ENCODE measurements around the gene AP2B1.
"Not testable (repeated sequence)": the region's sequence is repeated elsewhere in the genome, so short reads cannot be mapped to it uniquely, and the experiment has no call there.

Gene AP2B1
- total RNA-seq, result 114 to 247 (median 190) reads per million in 3 experiments

DNA sequence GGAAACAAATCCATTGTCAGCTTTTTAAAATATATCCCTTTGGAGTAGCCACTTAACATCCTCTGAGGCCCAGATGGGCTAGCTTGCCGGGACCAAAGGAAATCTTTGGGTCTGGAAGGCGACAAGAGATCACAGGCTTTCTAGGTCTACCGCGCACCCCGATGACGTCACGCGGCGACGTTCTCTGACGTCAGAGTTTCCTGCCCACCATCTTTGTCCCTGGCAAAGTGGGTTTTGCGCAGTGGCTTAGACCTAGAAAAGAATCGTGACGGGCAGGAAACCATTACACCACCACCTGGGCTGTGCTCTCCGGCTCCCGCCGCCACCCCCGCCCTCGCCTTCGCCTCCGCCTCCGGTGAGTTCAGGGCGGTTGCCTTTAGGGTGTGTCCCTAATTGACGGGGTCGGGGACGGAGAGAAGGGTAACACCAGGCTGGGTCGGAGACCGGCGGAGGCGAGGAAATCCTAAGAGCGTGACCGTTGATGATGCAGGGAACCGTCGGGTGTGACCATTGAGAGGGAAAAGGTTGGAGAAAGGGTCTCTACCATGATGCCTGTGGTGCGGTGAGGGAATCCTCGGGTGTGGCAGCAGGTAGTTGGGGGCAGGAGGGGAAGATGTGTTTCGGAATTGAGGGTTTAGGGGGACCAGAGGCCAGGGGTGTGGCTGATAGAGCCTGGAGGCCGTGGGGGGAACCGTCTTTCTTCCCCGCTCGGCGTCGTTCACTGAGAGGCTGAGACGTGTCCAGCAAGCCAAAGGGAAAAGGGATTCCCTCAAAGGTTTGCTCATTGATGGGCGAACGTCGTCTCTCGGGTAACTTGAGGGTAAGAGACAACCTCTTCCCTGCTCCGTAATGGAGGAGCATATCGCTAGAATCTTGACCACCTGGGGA lies at the start of gene AP2B1:
TSS of gene AP2B1 (plus strand) at position 249 of the 888 bp plus-strand sequence. CDS start 6,709 bp downstream, outside the sequence.
- DNase-seq, result peak; percentile 98

DNA sequence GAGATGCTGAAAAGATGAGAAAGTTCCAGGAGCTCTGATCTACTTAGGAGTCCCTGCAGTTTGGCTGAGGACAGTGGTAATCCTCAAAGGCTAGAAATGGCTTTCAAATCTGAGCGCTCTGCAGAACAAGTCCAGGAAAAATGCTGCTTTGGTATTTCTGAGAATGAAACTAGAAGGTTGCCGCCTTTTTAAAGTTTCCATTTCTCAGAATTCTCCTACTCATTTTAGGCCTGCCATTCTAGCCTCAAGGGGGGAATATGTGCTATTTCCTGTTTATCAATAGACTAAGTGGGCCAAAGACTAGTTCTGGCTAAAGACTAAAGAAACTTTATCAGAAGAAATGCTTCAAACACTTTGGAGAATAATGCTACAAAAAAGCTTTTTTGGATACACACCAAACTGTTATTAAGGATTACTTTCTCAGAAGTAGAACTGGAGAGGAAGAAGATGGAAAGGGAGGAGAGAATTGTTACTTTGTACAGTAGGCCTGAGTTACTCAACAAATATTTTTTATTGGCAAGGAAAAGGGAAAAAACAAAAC lies 49.5 kb upstream of the AP2B1 start, which contains the start of gene SLFN12L:
TSS of gene SLFN12L (minus strand) at position 78 of the 541 bp plus-strand sequence. CDS start 15,314 bp downstream, outside the sequence.
- DNase-seq, result peak; percentile 40

DNA sequence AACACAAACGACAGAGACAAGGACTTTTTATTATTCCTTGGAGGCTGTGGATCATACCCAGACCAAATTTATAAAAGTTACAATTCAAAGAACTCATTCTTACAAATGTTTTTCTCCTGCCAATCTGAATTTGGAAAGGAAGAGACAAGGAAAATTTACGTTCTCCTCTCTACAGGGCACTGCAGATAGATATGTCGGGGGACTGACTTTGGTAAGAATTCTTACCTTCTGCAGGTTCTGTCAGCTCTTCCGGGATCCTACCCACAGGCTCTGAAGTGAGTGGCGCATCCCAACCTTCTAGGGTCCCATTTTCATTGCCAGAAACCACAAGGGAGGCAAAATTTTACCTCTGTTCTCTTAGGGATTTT lies 47.5 kb upstream of the AP2B1 start:
- DNase-seq, result no peak

DNA sequence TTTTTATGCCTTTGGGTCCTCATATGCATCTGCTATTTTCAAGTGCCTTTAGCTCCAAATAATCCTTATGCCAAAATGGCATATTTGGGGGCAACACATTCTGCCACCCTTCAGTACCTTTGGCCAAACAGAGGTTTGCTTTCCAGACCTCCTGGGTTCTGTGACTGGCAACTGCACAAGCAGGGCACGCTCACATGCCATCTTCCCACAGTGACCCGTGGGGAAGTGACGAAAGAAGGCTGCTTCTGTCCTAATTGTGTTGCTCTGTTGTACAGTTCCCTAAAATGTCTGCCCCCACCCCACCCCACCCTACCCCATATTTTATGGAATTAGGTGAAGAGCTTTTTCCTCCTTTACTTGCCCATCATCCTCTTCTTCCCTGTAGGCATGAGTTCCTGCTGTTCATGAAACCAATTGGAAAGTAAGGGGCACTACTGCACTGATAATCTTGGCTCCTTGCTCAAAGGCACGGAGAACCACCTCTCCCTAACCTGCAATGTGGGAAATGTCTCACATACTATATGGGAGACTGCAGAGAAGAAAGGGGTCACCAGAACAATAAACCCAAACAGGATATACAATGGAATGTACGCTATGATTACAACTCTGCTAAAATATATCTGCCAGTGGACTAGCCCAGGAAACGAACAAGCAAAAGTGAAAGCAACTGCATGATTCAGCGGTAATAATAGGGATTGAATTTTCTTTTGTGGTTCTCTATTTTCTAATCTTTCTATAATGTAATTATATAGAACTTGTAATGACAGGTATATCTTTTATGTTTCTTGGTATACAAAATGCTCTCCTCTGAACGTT lies 46.3 kb upstream of the AP2B1 start:
- peak; percentile 50 for DNase-seq

DNA sequence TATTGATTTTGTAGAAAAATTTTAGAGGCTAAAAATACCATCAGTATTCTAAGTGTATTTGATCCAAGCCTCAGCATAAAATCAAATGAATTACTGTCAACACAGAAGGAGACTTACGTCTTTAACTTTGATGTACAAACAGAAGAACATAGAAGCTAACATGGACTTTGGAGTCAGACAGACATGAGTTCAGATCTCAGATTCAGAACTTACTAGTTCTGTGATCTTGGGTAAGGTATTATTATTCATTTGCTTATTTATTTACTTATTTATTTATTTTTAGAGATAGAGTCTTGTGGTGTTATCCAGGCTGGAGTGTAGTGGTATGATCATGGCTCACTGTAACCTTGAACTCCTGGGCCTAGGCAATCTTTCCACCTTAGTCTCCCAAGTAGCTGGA lies 45.7 kb upstream of the AP2B1 start:
- no peak for DNase-seq

DNA sequence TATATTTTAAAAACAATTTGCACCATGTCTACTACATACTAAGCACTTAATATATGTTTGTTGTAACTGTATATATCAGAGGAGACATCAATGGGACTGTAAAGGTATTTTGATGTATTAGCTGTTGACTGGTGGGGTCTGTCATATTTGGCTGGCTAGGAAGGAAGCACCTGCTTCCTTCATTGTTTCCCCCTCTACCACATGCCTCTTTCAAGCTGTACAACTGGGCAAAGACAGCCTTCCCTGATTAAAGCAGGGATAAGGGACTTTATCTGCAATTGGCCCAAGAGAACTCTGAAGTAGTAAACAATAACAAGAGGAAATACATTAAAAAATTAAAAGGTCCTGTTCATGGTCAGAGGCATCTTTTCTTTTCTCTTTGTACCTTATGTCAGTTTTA lies 44.1 kb upstream of the AP2B1 start:
- DNase-seq, result no peak

DNA sequence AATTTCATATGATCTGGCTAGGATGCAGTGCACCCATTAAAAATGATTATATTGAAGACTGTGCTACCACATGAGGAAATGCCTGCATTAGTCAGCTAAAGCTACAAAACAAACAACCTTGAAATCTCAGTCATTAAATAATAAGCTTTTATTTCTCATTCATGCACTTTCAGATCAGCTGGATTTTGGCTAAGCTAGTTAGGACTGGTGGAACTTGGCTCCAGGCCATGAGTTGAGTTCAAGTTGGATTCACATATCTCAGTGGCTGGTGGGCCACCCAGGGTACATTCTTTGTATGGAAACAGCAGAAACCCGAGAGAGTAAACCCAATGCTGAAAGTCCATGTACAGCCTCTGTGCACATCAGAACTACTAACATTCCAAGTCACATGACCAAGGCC lies 43.3 kb upstream of the AP2B1 start:
- no peak for DNase-seq

DNA sequence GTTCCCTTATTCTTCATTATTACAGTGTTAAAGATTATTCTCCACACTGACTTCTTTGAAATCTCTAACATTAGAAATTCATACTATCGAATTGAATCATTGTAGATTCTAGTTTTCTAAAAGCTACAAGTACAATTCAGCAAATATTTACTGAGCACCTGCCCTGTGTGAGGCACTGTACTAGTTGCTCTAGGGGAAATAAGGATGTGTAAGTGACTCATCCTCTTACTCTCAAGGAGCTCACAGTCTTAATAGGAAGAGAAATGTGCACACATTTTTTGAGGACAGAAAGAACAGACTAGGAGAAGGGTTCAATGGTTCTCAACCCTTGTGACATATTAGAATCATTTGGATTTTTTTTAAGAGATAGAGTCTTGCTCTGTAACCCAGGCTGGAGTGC lies 42.0 kb upstream of the AP2B1 start:
- no peak for DNase-seq

DNA sequence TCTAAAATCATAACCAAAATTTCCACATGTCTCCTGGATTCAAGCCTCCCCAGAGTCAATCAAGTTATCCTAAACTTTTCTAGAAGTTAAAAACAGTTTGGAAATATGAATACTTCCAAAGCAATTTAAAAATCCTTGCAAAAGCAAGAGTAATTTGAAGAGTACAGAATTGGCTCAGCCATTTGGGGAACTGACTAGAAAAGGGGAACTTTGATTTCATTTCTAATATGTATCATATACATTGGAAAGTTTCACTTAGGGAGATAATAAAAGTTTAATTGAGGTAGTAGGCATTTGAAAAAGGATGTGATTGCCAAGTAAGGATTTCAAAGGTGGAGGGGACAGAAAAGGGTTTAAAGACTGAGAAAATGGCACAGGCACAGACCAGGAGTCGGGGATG lies 40.6 kb upstream of the AP2B1 start:
- no peak for DNase-seq

DNA sequence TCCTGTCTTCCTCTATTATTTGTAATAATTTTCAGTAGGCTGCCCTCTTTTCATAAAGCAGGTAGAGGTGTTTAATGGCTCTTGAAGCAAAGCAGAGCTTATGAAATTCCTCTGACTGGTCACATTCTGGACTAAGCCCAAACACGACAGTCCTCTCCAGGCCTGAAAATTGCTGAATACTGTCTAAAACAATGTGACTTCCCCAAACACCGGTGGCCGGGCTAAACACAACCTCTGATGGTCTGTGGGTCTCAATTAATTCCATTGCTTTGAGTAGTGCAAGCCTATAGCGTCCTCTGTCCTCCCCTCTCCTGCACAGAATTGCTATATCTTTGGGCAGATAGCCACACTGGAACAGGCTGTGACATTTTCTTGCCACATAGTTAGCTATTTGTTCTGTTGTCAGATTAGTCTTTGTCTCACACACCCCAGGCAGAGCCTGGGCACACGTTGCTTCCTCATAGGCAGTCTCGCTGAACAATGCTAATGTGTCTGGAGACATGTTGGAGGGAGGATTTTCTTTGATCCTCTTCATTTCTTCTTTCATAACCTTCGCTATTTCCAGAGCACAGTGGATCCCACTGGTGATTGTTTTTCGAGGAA lies 38.8 kb upstream of the AP2B1 start:
- no peak for DNase-seq

DNA sequence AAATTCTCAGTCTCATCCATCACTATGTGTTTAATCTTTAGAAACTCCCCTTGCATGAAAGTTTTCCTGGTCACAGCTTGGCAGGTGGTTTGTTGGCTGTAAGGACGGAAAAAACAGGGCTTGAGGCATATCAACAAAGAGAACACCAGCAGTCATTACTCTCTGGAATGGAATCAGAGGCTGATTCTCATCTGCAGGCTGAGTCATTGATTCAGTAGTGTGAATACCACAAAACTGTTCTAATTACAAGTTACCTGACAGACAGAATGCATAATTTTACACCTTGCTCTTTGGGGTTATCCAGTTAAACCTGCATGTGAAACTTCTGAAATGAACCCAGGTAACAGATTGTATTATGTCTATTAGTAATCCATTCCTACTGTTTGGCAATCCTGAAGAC lies 38.1 kb upstream of the AP2B1 start:
- no peak for DNase-seq

DNA sequence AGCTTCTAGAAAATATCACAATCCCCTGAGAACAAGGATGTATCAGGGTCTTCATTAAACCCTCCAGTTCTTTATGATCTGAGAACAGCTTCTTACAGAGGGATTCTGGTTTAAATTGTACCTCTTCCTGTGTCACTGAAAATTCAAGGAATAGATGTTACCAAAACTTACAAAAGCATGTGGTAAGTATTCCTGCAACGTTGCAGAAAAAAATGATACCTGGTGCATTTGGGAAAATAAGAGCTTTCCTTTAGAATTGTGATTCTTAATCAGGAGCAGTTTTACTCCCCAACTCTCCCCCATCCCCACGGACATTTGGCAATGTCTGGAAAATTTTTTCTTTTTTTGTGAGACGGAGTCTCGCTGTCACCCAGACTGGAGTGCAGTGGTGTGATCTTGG lies 33.8 kb upstream of the AP2B1 start:
- no peak for DNase-seq

DNA sequence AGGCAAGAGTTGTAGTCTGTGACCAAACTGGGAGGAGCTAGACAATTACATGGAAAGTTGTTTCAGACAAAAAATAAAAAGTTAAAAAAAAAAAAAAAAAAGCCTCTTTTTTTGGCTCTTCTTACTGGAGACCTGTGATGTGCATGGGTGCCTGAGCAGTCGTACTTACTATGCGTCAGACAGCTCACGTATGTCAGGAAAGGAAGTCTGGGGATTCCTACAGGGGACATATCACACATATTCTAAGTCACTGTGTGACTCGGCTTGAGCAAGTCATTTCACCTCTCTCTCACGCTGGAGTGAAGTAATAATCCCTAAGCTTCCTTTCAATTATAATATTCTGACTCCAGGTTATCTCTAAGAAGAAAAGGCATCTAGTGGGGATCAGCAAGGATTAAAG lies 32.5 kb upstream of the AP2B1 start:
- DNase-seq, result no peak

DNA sequence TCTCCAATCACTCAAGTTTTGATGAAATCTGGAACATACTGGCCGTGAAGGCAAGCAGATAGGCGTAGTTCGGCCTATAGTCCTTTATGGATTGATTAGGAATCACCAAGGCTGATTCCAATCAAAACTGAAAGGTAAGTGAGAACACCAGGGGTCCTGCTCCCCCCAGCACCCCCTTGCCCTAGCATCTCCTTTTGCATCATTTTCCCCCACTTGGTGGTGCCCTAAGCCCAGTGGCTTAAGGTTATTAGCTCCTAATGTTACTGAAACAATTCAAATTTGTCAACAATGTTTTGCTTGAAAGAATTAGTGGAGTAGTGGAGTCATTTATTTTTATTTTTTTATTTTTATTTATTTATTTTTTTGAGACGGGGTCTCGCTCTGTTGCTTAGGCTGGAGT lies 31.4 kb upstream of the AP2B1 start:
- DNase-seq, result no peak

DNA sequence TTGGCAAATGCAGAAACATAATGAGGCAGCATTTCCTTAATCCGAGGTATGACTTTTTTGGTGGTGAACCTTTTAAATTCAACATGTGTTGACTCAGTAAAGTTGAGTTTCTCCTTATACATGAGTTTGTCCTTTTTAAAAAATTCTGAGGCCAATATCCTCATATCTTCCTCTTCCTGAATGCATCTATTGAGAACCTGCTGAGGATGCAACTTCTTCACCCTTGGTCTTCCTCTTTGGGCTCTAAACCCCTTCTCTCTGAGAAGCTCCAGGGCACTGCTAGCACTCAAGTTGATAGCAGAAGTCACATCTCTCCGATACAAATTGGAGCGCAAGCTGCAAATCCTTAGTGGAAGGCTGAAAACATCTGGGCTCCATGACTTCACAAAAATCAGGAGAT lies 29.8 kb upstream of the AP2B1 start:
- DNase-seq, result no peak

DNA sequence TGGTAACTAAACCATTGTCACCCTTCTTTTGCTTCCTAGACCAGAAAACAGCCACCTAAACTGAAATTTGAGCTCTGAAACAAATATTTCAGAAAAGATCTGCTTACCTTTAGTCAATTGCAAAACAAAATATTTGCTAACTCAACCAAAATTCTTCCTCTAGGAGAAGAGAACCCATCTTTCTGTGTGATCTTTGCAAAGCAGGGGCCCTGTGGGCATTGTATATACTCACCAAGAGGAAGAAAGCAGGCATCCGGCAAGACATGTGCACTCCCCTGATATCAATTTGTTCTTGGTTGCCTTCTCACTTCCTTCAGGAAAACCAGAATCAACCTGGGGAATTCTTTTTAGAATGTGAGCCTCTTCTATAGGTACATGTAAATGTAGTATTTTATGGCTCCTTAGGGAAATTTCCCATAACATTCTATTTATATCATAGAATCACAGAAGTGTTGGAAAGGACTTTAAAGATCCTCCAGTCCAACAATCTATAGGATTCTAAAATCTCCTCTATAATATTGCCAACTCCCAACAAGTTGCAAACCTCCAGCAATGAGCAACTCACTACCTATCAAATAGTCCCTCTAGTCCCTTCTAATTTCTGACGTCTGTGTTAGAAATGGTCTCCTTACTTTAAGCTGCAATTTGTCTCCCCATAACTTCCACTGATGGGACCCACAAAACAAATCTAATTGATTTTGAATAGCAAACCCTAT lies 27.5 kb upstream of the AP2B1 start:
- no peak for DNase-seq

DNA sequence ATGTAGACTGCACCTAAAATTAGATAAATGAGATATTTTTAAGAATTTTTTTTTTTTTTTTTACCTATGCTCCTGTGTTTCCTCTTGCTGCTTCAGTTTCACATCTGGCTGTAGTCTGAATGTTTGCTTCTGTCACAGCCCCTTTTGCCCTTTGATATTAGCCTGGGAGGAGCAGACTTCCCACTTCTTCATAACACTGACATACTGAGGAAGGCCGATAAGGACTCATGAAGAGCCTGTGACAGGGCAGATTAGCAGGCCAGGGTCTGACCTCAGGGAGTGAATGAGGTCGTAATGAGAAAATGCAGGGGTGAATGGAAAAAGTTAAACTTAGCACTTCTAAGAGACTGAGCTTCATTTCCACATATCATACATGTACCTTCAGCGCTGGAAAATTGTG lies 26.4 kb upstream of the AP2B1 start, which contains the start of gene SLFN14:
TSS of gene SLFN14 (minus strand) at position 117 of the 400 bp plus-strand sequence. CDS start 2,757 bp downstream, outside the sequence.
- DNase-seq, result no peak

DNA sequence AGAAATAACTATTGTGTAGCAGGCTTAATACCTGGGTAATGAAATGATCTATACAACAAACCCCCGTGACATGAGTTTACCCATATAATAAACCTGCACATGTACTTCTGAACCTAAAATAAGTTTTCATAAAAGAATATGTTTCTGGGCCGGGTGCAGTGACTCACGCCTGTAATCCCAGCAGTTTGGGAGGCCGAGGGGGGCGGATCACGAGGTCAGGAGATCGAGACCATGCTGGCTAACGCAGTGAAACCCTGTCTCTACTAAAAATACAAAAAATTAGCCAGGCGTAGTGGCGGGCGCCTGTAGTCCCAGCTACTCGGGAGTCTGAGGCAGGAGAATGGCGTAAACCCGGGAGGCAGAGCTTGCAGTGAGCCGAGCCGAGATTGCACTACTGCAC lies 23.9 kb upstream of the AP2B1 start:
- not testable (repeated sequence) for DNase-seq

DNA sequence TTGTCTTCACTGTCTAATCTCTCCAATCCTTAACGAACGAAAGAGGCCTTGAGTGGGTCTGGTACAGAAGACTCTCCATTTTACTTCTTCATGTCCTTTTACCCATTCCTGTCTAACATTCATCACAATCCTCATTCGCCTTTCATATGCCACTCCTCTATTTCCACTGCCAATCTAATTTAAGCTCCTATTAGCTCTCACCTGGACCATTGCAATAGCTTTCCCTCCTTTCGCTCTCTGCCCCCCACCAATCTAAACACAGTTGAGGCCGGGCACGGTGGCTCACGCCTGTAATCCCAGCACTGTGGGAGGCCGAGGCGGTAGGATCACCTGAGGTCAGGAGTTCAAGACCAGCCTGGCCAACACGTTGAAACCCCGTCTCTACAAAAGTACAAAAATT lies 20.2 kb upstream of the AP2B1 start:
- DNase-seq, result no peak

DNA sequence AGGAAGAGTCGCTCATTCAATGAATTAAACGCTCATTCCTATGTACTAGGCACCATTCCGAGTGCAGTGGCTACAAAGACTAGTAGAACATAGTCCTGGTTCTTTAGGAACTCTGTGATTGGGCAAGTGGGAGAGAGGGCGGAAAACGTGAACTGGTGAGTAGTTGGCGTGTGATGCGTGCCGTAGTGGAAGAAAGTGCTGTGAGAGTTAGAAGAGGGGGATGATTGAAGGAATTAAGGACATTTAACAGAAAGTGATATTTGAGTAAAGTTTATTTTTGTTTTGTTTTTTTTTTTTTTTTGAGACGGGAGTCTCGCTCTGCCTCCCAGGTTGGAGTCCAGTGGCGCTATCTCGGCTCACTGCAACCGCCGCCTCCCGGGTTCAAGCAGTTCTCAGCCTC lies 18.6 kb upstream of the AP2B1 start:
- DNase-seq, result peak; percentile 16

DNA sequence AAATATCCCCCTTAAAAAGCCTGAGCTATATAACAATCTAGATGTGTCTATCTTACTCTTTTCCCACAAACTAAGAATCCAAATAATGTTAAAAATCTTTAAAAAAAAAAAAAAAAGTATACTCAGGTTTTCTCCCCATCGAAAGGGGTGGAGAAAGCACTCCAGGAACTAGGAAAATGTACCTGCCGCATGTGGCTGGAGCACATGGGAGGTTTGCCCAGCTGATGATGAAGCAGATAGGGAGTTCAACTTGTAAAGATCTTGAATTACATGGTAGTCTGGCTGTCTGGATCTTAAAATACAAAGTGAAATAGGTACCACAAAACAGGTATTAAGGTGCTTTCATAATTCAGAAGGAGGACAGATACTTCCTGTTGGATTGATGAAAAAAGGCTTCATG lies 17.7 kb upstream of the AP2B1 start:
- DNase-seq, result no peak

DNA sequence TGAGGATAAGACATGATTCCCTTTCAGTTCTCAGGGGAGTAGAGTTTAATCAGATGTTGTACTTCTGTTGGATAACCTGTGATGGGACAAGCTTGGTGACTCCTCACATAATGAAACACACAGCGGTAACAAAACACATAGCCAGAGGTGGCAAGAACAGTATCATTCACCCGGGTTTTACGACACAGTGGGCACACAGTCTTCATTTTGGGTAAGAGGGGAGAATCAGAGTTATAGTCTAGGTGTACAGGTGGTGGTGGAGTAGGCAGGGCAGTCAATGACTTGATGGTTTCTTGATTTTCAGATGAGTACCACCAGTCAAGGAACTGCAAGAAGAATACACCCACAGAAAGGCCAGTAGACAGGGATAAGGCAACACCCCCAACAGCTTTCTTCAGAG lies 11.4 kb upstream of the AP2B1 start:
- DNase-seq, result no peak

All from central memory CD4-positive, alpha-beta T cell (primary cell).